T-helper 17 cell (primary cell): ENCODE measurements around the gene TMEFF2. TPM values are rescaled to one million over a fixed set of nuclear protein-coding genes. Genes with fewer than 3 reads are reported as not detected.

ENCODE experiments used
- ATAC-seq: fragments of 150-1000 bp; cut with Tn5 transposase; 2 replicates; pipeline ENCODE4 v1.10.0; 2021; ENCODE audit warnings: mild to moderate bottlenecking, moderate library complexity
- DNase-seq, 3 donors: peaks; one replicate each; pipeline versions ENCODE4 v3.0.0 to v3.0.0-alpha.2; 2020 to 2021
- H3K9me3 ChIP-seq: one replicate; pipeline ENCODE4 v1.7.0; 2013; ENCODE audit warnings: low read length, mild to moderate bottlenecking; ENCODE audit not compliant: control insufficient read depth, poor library complexity, severe bottlenecking
- H3K27ac Mint-ChIP-seq: one replicate; pipeline ENCODE4 v1.8.0; 2022; ENCODE audit warnings: mild to moderate bottlenecking, moderate library complexity, mixed read lengths
- H3K27me3 Mint-ChIP-seq: one replicate; pipeline ENCODE4 v1.8.0; 2022; ENCODE audit warnings: mixed read lengths
- H3K36me3 Mint-ChIP-seq: one replicate; pipeline ENCODE4 v1.8.0; 2022; ENCODE audit warnings: low read depth, mixed read lengths
- H3K4me1 Mint-ChIP-seq: one replicate; pipeline ENCODE4 v1.8.0; 2022; ENCODE audit warnings: mild to moderate bottlenecking, mixed read lengths
- H3K4me3 Mint-ChIP-seq: one replicate; pipeline ENCODE4 v1.8.0; 2022; ENCODE audit warnings: mild to moderate bottlenecking, moderate library complexity, mixed read lengths
- total RNA-seq, 4 donors: library from RNA in 2 of 4; stranded (reverse) in 2 of 4; gene quantifications; one replicate each; pipeline ENCODE4 v1.2.3 and lab custom pipeline; 2022 to 2026

TMEFF2 gene
- total RNA-seq, 2 donors from 2014 or later, result not detected

- Mint-ChIP-seq H3K36me3 (peaks cover 4% of the 10 kb centered on the region), H3K4me3 (no peak overlapping the region), H3K4me1 (peaks cover 7% of the 10 kb centered on the region), H3K27ac (no peak overlapping the region), H3K27me3 (peaks cover 28% of the 10 kb centered on the region)
- ATAC-seq (no peak), DNase-seq (no peak)
- H3K9me3 ChIP-seq, result no peaks in the 10 kb centered on the region
Observed at GRCh38 chr2:192201116-192201515, 6.4 kb upstream of the TMEFF2 start.

GRCh38 chr2:192197357-192197756 is 2.6 kb upstream of the TMEFF2 start:
- DNase-seq (no peak), ATAC-seq (no peak)
- peaks cover 52% of the 10 kb centered on the region for H3K27me3 Mint-ChIP-seq
- no peak overlapping the region for H3K27ac Mint-ChIP-seq
- peaks cover 8% of the 10 kb centered on the region for H3K36me3 Mint-ChIP-seq
- no peaks in the 10 kb centered on the region for H3K9me3 ChIP-seq
- H3K4me3 Mint-ChIP-seq, result no peak overlapping the region
- peaks cover 29% of the 10 kb centered on the region for H3K4me1 Mint-ChIP-seq

- Mint-ChIP-seq H3K4me1 (peaks cover 29% of the 10 kb centered on the region), H3K27me3 (peaks cover 57% of the 10 kb centered on the region), H3K4me3 (peak overlapping the region; percentile 94), H3K36me3 (peaks cover 8% of the 10 kb centered on the region), H3K27ac (no peak overlapping the region)
- no peaks in the 10 kb centered on the region for H3K9me3 ChIP-seq
- ATAC-seq, result no peak
- DNase-seq, result no peak
Observed at GRCh38 chr2:192196421-192197194, 1.9 kb upstream of the TMEFF2 start.

GRCh38 chr2:192195548-192196418 is 1.1 kb upstream of the TMEFF2 start:
- DNase-seq (no peak), ATAC-seq (peak; percentile 33)
- peaks cover 63% of the 10 kb centered on the region for H3K27me3 Mint-ChIP-seq
- no peak overlapping the region for H3K27ac Mint-ChIP-seq
- no peaks in the 10 kb centered on the region for H3K9me3 ChIP-seq
- H3K4me1 Mint-ChIP-seq, result peaks cover 29% of the 10 kb centered on the region
- H3K36me3 Mint-ChIP-seq, result peaks cover 8% of the 10 kb centered on the region
- H3K4me3 Mint-ChIP-seq, result peak overlapping the region; percentile 94

- H3K27me3 Mint-ChIP-seq, result peaks cover 68% of the 10 kb centered on the region
- H3K4me3 Mint-ChIP-seq, result peak overlapping the region; percentile 94
- peaks cover 8% of the 10 kb centered on the region for H3K36me3 Mint-ChIP-seq
- no peaks in the 10 kb centered on the region for H3K9me3 ChIP-seq
- peaks cover 29% of the 10 kb centered on the region for H3K4me1 Mint-ChIP-seq
- peak in 1 of 3 donors; percentile 6 for DNase-seq
- no peak overlapping the region for H3K27ac Mint-ChIP-seq
- peak; percentile 50 for ATAC-seq
Observed at GRCh38 chr2:192194265-192194865, 368 bp downstream of the TMEFF2 start.

- H3K4me3 Mint-ChIP-seq, result no peak overlapping the region
- no peak overlapping the region for H3K27ac Mint-ChIP-seq
- ATAC-seq (no peak), DNase-seq (no peak)
- H3K36me3 Mint-ChIP-seq, result peaks cover 3% of the 10 kb centered on the region
- peaks cover 15% of the 10 kb centered on the region for H3K4me1 Mint-ChIP-seq
- peaks cover 82% of the 10 kb centered on the region for H3K27me3 Mint-ChIP-seq
- H3K9me3 ChIP-seq, result no peaks in the 10 kb centered on the region
Observed at GRCh38 chr2:192190474-192190873, 4.3 kb downstream of the TMEFF2 start.

- no peak overlapping the region for H3K27ac Mint-ChIP-seq
Observed at GRCh38 chr2:192186806-192187205, 7.9 kb downstream of the TMEFF2 start.

GRCh38 chr2:192184349-192184748 is 10.4 kb downstream of the TMEFF2 start:
- no peaks in the 10 kb centered on the region for H3K9me3 ChIP-seq
- no peak overlapping the region for H3K27ac Mint-ChIP-seq
- H3K36me3 Mint-ChIP-seq, result peaks cover 2% of the 10 kb centered on the region
- peaks cover 61% of the 10 kb centered on the region for H3K27me3 Mint-ChIP-seq
- ATAC-seq (no peak), DNase-seq (no peak)
- no peak overlapping the region for H3K4me3 Mint-ChIP-seq
- H3K4me1 Mint-ChIP-seq, result no peaks in the 10 kb centered on the region

More at GRCh38 chr2:192186806-192187205, 7.9 kb downstream of the TMEFF2 start:
- Mint-ChIP-seq H3K4me1 (no peaks in the 10 kb centered on the region), H3K4me3 (no peak overlapping the region), H3K36me3 (no peaks in the 10 kb centered on the region), H3K27me3 (peaks cover 69% of the 10 kb centered on the region)
- DNase-seq (no peak), ATAC-seq (no peak)
- no peaks in the 10 kb centered on the region for H3K9me3 ChIP-seq

- no peaks in the 10 kb centered on the region for H3K4me1 Mint-ChIP-seq
- H3K4me3 Mint-ChIP-seq, result no peak overlapping the region
- ATAC-seq (no peak), DNase-seq (no peak)
- H3K27ac Mint-ChIP-seq, result no peak overlapping the region
- H3K27me3 Mint-ChIP-seq, result peaks cover 51% of the 10 kb centered on the region
- H3K36me3 Mint-ChIP-seq, result peaks cover 2% of the 10 kb centered on the region
- no peaks in the 10 kb centered on the region for H3K9me3 ChIP-seq
Observed at GRCh38 chr2:192183296-192183695, 11.4 kb downstream of the TMEFF2 start.

GRCh38 chr2:192166946-192167345 is 27.8 kb downstream of the TMEFF2 start:
- Mint-ChIP-seq H3K36me3 (peaks cover 5% of the 10 kb centered on the region), H3K4me1 (peaks cover 2% of the 10 kb centered on the region), H3K27ac (no peak overlapping the region), H3K27me3 (peaks cover 52% of the 10 kb centered on the region), H3K4me3 (no peak overlapping the region)
- ATAC-seq, result no peak
- DNase-seq, result no peak
- H3K9me3 ChIP-seq, result no peaks in the 10 kb centered on the region

- ATAC-seq (no peak), DNase-seq (no peak)
- H3K4me3 Mint-ChIP-seq, result no peak overlapping the region
- no peak overlapping the region for H3K27ac Mint-ChIP-seq
- H3K36me3 Mint-ChIP-seq, result no peaks in the 10 kb centered on the region
- peaks cover 5% of the 10 kb centered on the region for H3K4me1 Mint-ChIP-seq
- no peaks in the 10 kb centered on the region for H3K9me3 ChIP-seq
- peaks cover 42% of the 10 kb centered on the region for H3K27me3 Mint-ChIP-seq
Observed at GRCh38 chr2:192165842-192166241, 28.9 kb downstream of the TMEFF2 start.

- H3K4me1 Mint-ChIP-seq, result peaks cover 5% of the 10 kb centered on the region
- H3K9me3 ChIP-seq, result no peaks in the 10 kb centered on the region
- H3K27me3 Mint-ChIP-seq, result peaks cover 26% of the 10 kb centered on the region
- ATAC-seq, result peak; percentile 77
- peak; percentile 15 to 53 (median 22) for DNase-seq
- no peaks in the 10 kb centered on the region for H3K36me3 Mint-ChIP-seq
- no peak overlapping the region for H3K4me3 Mint-ChIP-seq
- peak overlapping the region; percentile 8 for H3K27ac Mint-ChIP-seq
Observed at GRCh38 chr2:192162392-192163042, 32.2 kb downstream of the TMEFF2 start.
